Erythroblast (primary cell): ENCODE data around the gene CELA2A.

Experiments used
- GATA1 ChIP-seq: IDR thresholded peaks from 2 replicates; pipeline ENCODE4 v1.6.1; 2011; ENCODE audit warnings: low read depth, mild to moderate bottlenecking, control low read depth, low read length, moderate library complexity
- POLR2A ChIP-seq: IDR thresholded peaks from 2 replicates; pipeline ENCODE4 v1.6.1; 2011; ENCODE audit warnings: mild to moderate bottlenecking, low read length

DNA sequence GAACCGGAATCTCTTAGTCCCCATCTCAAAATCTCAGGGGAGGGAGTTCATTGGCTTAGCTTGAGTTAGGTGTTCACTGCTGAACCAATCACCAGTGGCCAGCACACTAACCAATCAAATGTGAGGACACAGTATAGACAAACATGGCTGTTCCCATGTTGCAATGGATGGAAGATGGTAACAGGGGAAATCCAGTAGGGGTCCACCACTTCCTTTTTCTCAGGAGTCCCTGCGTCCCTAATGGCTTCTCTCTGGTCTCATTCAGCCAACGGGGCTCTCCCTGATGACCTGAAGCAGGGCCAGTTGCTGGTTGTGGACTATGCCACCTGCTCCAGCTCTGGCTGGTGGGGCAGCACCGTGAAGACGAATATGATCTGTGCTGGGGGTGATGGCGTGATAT, 29.1 kb downstream of the CELA2A start:
- TF ChIP-seq POLR2A (no peak), GATA1 (no peak)
